ENCODE measurements around the gene MLANA. TPM values are rescaled to one million over a fixed set of nuclear protein-coding genes. Genes with fewer than 3 reads are reported as not detected.

Gene MLANA
- total RNA-seq, 2 experiments from 2014 or later, result not detected

DNA sequence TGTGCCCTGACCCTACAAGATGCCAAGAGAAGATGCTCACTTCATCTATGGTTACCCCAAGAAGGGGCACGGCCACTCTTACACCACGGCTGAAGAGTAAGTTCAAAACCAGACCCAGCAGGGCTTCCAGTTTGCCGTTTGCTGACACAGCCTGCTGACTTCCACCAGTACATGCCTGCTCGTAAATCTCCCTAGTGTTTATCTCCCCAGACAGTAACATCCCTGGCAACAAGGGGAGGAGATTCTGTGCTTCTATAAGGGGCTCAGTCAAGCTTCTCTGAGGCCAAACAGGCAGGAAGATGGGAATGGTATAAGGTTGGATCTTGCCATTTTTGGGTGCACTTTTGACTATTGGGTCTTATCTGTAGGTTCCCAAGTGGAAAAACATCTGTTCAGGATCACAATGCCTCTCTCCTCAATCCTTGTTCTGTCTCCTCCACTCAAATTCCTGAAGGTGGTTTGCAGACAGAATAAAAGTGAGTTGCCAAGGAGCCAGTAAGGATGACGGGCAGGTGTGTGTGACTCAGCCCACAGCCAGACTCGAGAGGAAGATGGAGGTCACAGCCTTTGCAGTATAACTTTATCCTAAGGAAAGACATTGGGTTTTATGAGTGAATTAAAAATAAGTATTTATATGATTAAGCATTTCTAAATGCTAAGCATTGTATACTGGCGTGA is 1.9 kb downstream of the MLANA start:
- Mint-ChIP-seq H3K27me3 (ENCODE audit: low read depth) (no peaks in the 10 kb centered on the region), H3K27ac (no peak overlapping the region), H3K4me3 (no peak overlapping the region), H3K9me3 (no peaks in the 10 kb centered on the region), H3K36me3 (ENCODE audit: low read depth) (peaks cover 3% of the 10 kb centered on the region), H3K4me1 (ENCODE audit: low read depth) (peaks cover 14% of the 10 kb centered on the region)
- DNase-seq, result no peak
- intact Hi-C loops (cut with micrococcal nuclease), result no loop called here
- CTCF ChIA-PET, result no interaction called here

- Mint-ChIP-seq H3K9me3 (no peaks in the 10 kb centered on the region), H3K4me1 (ENCODE audit: low read depth) (peaks cover 16% of the 10 kb centered on the region)
Observed at GRCh38 chr9:5893134-5893505, 2.4 kb downstream of the MLANA start.

DNA sequence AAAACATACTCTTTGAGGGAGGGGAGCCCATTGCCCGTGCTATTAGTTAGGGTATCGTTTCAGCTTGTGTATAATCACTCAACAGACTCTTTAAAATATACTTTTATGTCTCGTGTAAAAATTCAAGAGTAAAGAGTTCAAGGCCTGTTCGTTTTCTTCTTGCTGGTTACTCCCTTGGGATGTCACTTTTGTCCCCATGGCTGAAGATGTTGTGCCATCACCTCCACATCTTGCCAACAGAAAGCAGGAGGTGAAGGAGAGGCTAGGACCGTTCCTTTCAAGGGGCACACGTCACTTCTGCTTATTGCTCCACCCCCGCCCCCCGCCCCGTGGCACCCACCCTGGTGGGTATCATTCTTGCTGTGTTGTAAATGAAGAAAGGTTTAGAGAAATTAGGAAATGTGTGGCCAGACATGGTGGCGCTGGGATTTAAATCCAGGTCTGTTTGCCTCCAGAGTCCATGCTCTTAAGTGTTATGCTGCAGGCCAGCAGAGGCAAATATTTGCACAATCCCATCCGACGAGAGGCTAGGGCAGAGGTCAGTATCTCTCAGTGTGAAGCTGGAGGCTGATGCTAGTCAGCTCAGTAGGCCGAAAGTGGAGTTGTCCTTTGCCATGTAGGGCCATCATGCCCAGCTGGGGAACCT is 3.0 kb downstream of the MLANA start:
- peaks cover 22% of the 10 kb centered on the region for H3K4me1 Mint-ChIP-seq (ENCODE audit: low read depth)
- H3K4me3 Mint-ChIP-seq, result no peak overlapping the region
- DNase-seq, result no peak
- H3K9me3 Mint-ChIP-seq, result no peaks in the 10 kb centered on the region
- H3K27ac Mint-ChIP-seq, result no peak overlapping the region
- CTCF ChIA-PET, result interaction anchor here (0.6 to 7.7 kb wide), 2 partner anchors 7 to 1347 kb away, joined by 6 to 61 read pairs; no protein-coding TSS in a partner anchor
- H3K27me3 Mint-ChIP-seq (ENCODE audit: low read depth), result no peaks in the 10 kb centered on the region
- peaks cover 3% of the 10 kb centered on the region for H3K36me3 Mint-ChIP-seq (ENCODE audit: low read depth)
- intact Hi-C loops (cut with micrococcal nuclease), result no loop called here

More at GRCh38 chr9:5893134-5893505, 2.4 kb downstream of the MLANA start:
- no peaks in the 10 kb centered on the region for H3K27me3 Mint-ChIP-seq (ENCODE audit: low read depth)
- intact Hi-C loops (cut with micrococcal nuclease), result no loop called here
- H3K36me3 Mint-ChIP-seq (ENCODE audit: low read depth), result peaks cover 3% of the 10 kb centered on the region
- H3K27ac Mint-ChIP-seq, result no peak overlapping the region
- CTCF ChIA-PET, result interaction anchor here (0.6 kb wide), 1 partner anchor 1347 kb away, joined by 6 read pairs; no protein-coding TSS in a partner anchor
- DNase-seq, result no peak
- H3K4me3 Mint-ChIP-seq, result no peak overlapping the region

GRCh38 chr9:5894237-5894959 is 3.7 kb downstream of the MLANA start:
- no peaks in the 10 kb centered on the region for H3K27me3 Mint-ChIP-seq (ENCODE audit: low read depth)
- no peak overlapping the region for H3K27ac Mint-ChIP-seq
- no peak overlapping the region for H3K4me3 Mint-ChIP-seq
- DNase-seq, result no peak
- no peaks in the 10 kb centered on the region for H3K9me3 Mint-ChIP-seq
- H3K36me3 Mint-ChIP-seq (ENCODE audit: low read depth), result peaks cover 3% of the 10 kb centered on the region
- intact Hi-C loops (cut with micrococcal nuclease), result no loop called here
- H3K4me1 Mint-ChIP-seq (ENCODE audit: low read depth), result peaks cover 29% of the 10 kb centered on the region
- CTCF ChIA-PET, result interaction anchor here (2.3 to 7.7 kb wide), 2 partner anchors 7 to 160 kb away, joined by 8 to 61 read pairs; no protein-coding TSS in a partner anchor

- no peak for DNase-seq
- Mint-ChIP-seq H3K9me3 (no peaks in the 10 kb centered on the region), H3K27me3 (ENCODE audit: low read depth) (no peaks in the 10 kb centered on the region), H3K4me3 (no peak overlapping the region), H3K4me1 (ENCODE audit: low read depth) (peaks cover 36% of the 10 kb centered on the region), H3K36me3 (ENCODE audit: low read depth) (peaks cover 3% of the 10 kb centered on the region), H3K27ac (no peak overlapping the region)
- intact Hi-C loops (cut with micrococcal nuclease), result loop anchor here (5.0 kb wide), 2 partner anchors 43 to 438 kb away; no protein-coding TSS in a partner anchor
- CTCF ChIA-PET, result interaction anchor here (1.1 to 7.7 kb wide), 5 partner anchors 9 to 158 kb away, joined by 3 to 61 read pairs (median 4); partner anchors contain the start of gene ERMP1
Observed at GRCh38 chr9:5895782-5896181, 5.1 kb downstream of the MLANA start.

DNA sequence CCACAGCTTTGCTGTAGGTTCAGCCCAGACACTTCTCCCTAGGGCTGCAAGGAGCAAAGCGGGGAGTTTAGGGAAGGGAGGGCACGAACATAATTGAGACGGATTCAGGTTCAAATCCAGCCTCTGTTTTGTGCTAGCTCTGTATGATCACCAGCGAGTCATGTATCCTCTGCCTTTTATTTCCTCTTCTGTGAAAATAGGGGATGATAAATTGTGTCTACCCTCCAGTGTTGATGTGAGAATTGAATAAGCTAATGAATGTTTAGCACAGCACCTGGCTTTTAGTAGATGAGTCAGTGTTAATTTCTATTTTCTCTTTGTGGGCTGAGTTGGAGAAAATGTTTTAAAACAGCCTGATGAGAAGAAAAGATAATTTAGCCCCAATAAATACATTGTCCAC is 6.2 kb downstream of the MLANA start:
- H3K4me1 Mint-ChIP-seq (ENCODE audit: low read depth), result peaks cover 37% of the 10 kb centered on the region
- no peak overlapping the region for H3K4me3 Mint-ChIP-seq
- intact Hi-C loops (cut with micrococcal nuclease), result loop anchor here (1.0 to 5.0 kb wide), 3 partner anchors 13 to 440 kb away; no protein-coding TSS in a partner anchor
- peak overlapping the region; percentile 64 for H3K27ac Mint-ChIP-seq
- no peak for DNase-seq
- peaks cover 3% of the 10 kb centered on the region for H3K36me3 Mint-ChIP-seq (ENCODE audit: low read depth)
- H3K27me3 Mint-ChIP-seq (ENCODE audit: low read depth), result no peaks in the 10 kb centered on the region
- no peaks in the 10 kb centered on the region for H3K9me3 Mint-ChIP-seq
- CTCF ChIA-PET, result interaction anchor here (0.6 to 7.7 kb wide), 5 partner anchors 10 to 157 kb away, joined by 3 to 61 read pairs (median 4); no protein-coding TSS in a partner anchor

- Mint-ChIP-seq H3K27ac (no peak overlapping the region), H3K27me3 (ENCODE audit: low read depth) (no peaks in the 10 kb centered on the region), H3K9me3 (no peaks in the 10 kb centered on the region), H3K4me1 (ENCODE audit: low read depth) (peaks cover 37% of the 10 kb centered on the region), H3K36me3 (ENCODE audit: low read depth) (peaks cover 3% of the 10 kb centered on the region), H3K4me3 (no peak overlapping the region)
- CTCF ChIA-PET, result interaction anchor here (0.7 to 7.7 kb wide), 5 partner anchors 11 to 156 kb away, joined by 3 to 61 read pairs (median 3); no protein-coding TSS in a partner anchor
- intact Hi-C loops (cut with micrococcal nuclease), result loop anchor here (1.0 to 5.0 kb wide), 3 partner anchors 12 to 441 kb away; no protein-coding TSS in a partner anchor
- no peak for DNase-seq
Observed at GRCh38 chr9:5897851-5898250, 7.2 kb downstream of the MLANA start.

DNA sequence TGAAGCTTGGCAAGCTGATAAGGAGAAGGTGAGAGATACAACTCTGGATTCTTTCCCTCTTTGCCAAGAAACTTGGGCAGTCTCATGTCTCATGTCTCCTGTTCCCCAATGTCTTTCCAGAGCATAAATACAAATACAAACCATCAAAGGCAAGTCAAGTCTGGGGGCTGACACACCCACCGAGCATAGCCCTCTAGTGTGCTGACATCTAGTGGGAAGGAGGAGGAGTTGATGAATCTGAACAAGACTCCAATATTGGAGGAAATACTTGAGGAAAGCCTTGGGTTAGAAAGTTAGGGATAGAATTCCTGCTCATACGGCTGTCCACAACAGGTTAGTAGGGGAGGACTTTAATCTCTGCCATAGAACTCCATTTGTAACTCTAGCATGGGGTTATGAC is 8.6 kb downstream of the MLANA start:
- Mint-ChIP-seq H3K4me3 (no peak overlapping the region), H3K27ac (peak overlapping the region; percentile 59), H3K4me1 (ENCODE audit: low read depth) (peaks cover 37% of the 10 kb centered on the region), H3K27me3 (ENCODE audit: low read depth) (no peaks in the 10 kb centered on the region), H3K36me3 (ENCODE audit: low read depth) (peaks cover 4% of the 10 kb centered on the region), H3K9me3 (no peaks in the 10 kb centered on the region)
- DNase-seq, result no peak
- intact Hi-C loops (cut with micrococcal nuclease), result loop anchor here (5.0 kb wide), 2 partner anchors 47 to 442 kb away; no protein-coding TSS in a partner anchor
- CTCF ChIA-PET, result interaction anchor here (0.6 to 7.7 kb wide), 7 partner anchors 12 to 276 kb away, joined by 3 to 61 read pairs (median 3); no protein-coding TSS in a partner anchor

- CTCF ChIA-PET, result interaction anchor here (0.7 to 7.7 kb wide), 4 partner anchors 9 to 31 kb away, joined by 3 to 61 read pairs (median 4); no protein-coding TSS in a partner anchor
- Mint-ChIP-seq H3K4me3 (no peak overlapping the region), H3K27ac (peak overlapping the region; percentile 41), H3K9me3 (no peaks in the 10 kb centered on the region), H3K36me3 (ENCODE audit: low read depth) (peaks cover 8% of the 10 kb centered on the region), H3K4me1 (ENCODE audit: low read depth) (peaks cover 37% of the 10 kb centered on the region), H3K27me3 (ENCODE audit: low read depth) (no peaks in the 10 kb centered on the region)
- no peak for DNase-seq
- intact Hi-C loops (cut with micrococcal nuclease), result no loop called here
Observed at GRCh38 chr9:5900622-5901021, 9.9 kb downstream of the MLANA start.

DNA sequence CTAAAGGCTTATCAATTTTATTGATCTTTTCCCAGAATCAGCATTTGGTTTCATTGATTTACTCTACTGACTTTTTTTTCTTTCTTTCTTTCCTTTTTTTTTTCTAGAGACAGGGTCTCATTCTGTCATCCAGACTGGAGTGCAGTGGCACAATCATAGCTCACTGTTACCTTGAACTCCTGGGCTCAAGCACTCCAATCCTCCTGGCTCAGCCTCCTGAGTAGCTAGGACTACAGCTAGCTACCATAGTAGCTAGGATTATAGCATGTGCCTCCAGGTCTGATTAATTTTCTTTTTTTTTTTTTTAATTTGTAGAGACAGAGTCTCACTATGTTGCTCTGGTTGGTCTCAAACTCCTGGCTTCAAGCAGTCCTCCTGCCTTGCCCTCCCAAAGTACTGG is 11.7 kb downstream of the MLANA start:
- no peak overlapping the region for H3K27ac Mint-ChIP-seq
- H3K4me1 Mint-ChIP-seq (ENCODE audit: low read depth), result peaks cover 25% of the 10 kb centered on the region
- no peak overlapping the region for H3K4me3 Mint-ChIP-seq
- intact Hi-C loops (cut with micrococcal nuclease), result no loop called here
- DNase-seq, result no peak
- H3K36me3 Mint-ChIP-seq (ENCODE audit: low read depth), result peaks cover 7% of the 10 kb centered on the region
- CTCF ChIA-PET, result interaction anchor here (0.6 to 1.2 kb wide), 6 partner anchors 16 to 147 kb away, joined by 3 to 9 read pairs (median 4); no protein-coding TSS in a partner anchor
- no peaks in the 10 kb centered on the region for H3K27me3 Mint-ChIP-seq (ENCODE audit: low read depth)
- H3K9me3 Mint-ChIP-seq, result no peaks in the 10 kb centered on the region

DNA sequence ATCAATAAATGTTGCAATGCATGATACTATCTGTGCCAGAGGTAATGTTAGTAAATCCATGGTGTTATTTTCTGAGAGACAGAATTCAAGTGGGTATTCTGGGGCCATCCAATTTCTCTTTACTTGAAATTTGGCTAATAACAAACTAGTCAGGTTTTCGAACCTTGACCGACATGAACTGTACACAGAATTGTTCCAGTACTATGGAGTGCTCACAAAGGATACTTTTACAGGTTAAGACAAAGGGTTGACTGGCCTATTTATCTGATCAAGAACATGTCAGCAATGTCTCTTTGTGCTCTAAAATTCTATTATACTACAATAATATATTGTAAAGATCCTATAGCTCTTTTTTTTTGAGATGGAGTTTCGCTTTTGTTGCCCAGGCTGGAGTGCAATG is 18.2 kb downstream of the MLANA start:
- H3K4me3 Mint-ChIP-seq, result no peak overlapping the region
- no peak for DNase-seq
- peaks cover 29% of the 10 kb centered on the region for H3K4me1 Mint-ChIP-seq (ENCODE audit: low read depth)
- peaks cover 13% of the 10 kb centered on the region for H3K36me3 Mint-ChIP-seq (ENCODE audit: low read depth)
- H3K27me3 Mint-ChIP-seq (ENCODE audit: low read depth), result no peaks in the 10 kb centered on the region
- H3K27ac Mint-ChIP-seq, result no peak overlapping the region
- intact Hi-C loops (cut with micrococcal nuclease), result no loop called here
- no peaks in the 10 kb centered on the region for H3K9me3 Mint-ChIP-seq
- CTCF ChIA-PET, result interaction anchor here (0.8 to 1.2 kb wide), 3 partner anchors 8 to 146 kb away, joined by 3 to 5 read pairs (median 5); no protein-coding TSS in a partner anchor

Data from activated naive CD4-positive, alpha-beta T cell treated with anti-CD3 and anti-CD28 coated beads for 36 hours (primary cell).